AG04450 (cell line): Measurements from ENCODE around the gene CNNM2. TPM values are rescaled to one million over a fixed set of nuclear protein-coding genes. Genes with fewer than 3 reads are reported as not detected.

ENCODE experiments used
- CTCF ChIA-PET: fragments of 300-600, 350-600 bp; formaldehyde crosslinking; extraction: SDS; loops from one replicate; lab custom pipeline; 2022; ENCODE audit warnings: antibody characterized with exemption, inconsistent platforms; lab: Charles Lee
- POLR2A ChIA-PET: fragments of 350-600 bp; formaldehyde crosslinking; extraction: SDS; loops from one replicate; lab custom pipeline; 2021; ENCODE audit warnings: antibody characterized with exemption, inconsistent platforms; lab: Yijun Ruan, JAX
- DNase-seq: peaks from one replicate; pipeline ENCODE4 v3.0.0-alpha.2; 2011; ENCODE audit warnings: low read depth, low spot score
- H3K27ac ChIP-seq: one replicate; pipeline ENCODE4 v1.5.1; 2012; ENCODE audit warnings: low read depth, low read length, control low read depth
- H3K27me3 ChIP-seq: one replicate; pipeline ENCODE4 v1.6.0; 2012; ENCODE audit warnings: low read length; ENCODE audit not compliant: control insufficient read depth, insufficient read depth
- H3K4me3 ChIP-seq: 2 replicates; pipeline ENCODE4 v1.5.1; 2011; ENCODE audit warnings: mild to moderate bottlenecking, low read depth, low read length, control low read depth
- H3K9me3 ChIP-seq: 2 replicates; pipeline ENCODE4 v1.5.1; 2012; ENCODE audit warnings: low read length; ENCODE audit not compliant: control insufficient read depth, insufficient read depth
- CTCF ChIP-seq: IDR thresholded peaks from 2 replicates; pipeline ENCODE4 v1.5.1; 2011; ENCODE audit warnings: low read depth, low read length, control low read depth, inconsistent platforms
- polyA plus RNA-seq: library from polyadenylated mRNA; depleted of rRNA; stranded (reverse); fragments of >200 nt; gene quantifications from 2 replicates; pipeline ENCODE4 v1.2.3, GENCODE V29; 2011

Gene CNNM2
- polyA plus RNA-seq, 1 experiment: 5.2 TPM

GRCh38 chr10:103120546-103120945, 202.5 kb downstream of the CNNM2 start:
- Histone ChIP-seq H3K4me3 (no peak overlapping the region), H3K9me3 (no peaks in the 10 kb centered on the region), H3K27me3 (no peaks in the 10 kb centered on the region), H3K27ac (no peak overlapping the region)
- TF ChIP-seq CTCF: no peak
- CTCF ChIA-PET: no interaction called here
- POLR2A ChIA-PET: interaction anchor here (0.6 kb wide), 1 partner anchor 24 kb away, joined by 8 read pairs; no protein-coding TSS in a partner anchor
- no peak for DNase-seq

- H3K27me3 ChIP-seq: no peaks in the 10 kb centered on the region
- DNase-seq: no peak
- H3K9me3 ChIP-seq: no peaks in the 10 kb centered on the region
- no peak overlapping the region for H3K4me3 ChIP-seq
- ChIA-PET CTCF (no interaction called here), POLR2A (interaction anchor here (0.6 kb wide), 1 partner anchor 25 kb away, joined by 8 read pairs; no protein-coding TSS in a partner anchor)
- no peak overlapping the region for H3K27ac ChIP-seq
- TF ChIP-seq CTCF: no peak
Observed at GRCh38 chr10:103120977-103121735, 203.1 kb downstream of the CNNM2 start.

- ChIA-PET POLR2A (interaction anchor here (0.6 to 0.7 kb wide), 2 partner anchors 37 to 115 kb away, joined by 3 read pairs; no protein-coding TSS in a partner anchor), CTCF (no interaction called here)
- Histone ChIP-seq H3K9me3 (no peaks in the 10 kb centered on the region), H3K27me3 (no peaks in the 10 kb centered on the region), H3K27ac (no peak overlapping the region), H3K4me3 (no peak overlapping the region)
- TF ChIP-seq CTCF: no peak
- no peak for DNase-seq
Observed at GRCh38 chr10:103123282-103124024, 205.4 kb downstream of the CNNM2 start.

GRCh38 chr10:103124420-103125096, 206.5 kb downstream of the CNNM2 start:
- CTCF ChIA-PET: interaction anchor here (0.6 kb wide), 1 partner anchor 18 kb away, joined by 6 read pairs; no protein-coding TSS in a partner anchor
- POLR2A ChIA-PET: no interaction called here
- TF ChIP-seq CTCF: no peak

More at GRCh38 chr10:103124420-103125096, 206.5 kb downstream of the CNNM2 start:
- no peaks in the 10 kb centered on the region for H3K27me3 ChIP-seq
- no peak overlapping the region for H3K27ac ChIP-seq
- DNase-seq: no peak
- no peak overlapping the region for H3K4me3 ChIP-seq
- no peaks in the 10 kb centered on the region for H3K9me3 ChIP-seq
